Sciatic nerve (tissue), 2 donors: Measurements from ENCODE around the gene ZNF578. TPM values are rescaled to one million over a fixed set of nuclear protein-coding genes. Genes with fewer than 3 reads are reported as not detected.
A peak's percentile ranks its signal among the peaks of the same experiment; 100 is the strongest.
"Not testable (repeated sequence)": the region's sequence is repeated elsewhere in the genome, so short reads cannot be mapped to it uniquely, and the experiment has no call there.

Source experiments
- ATAC-seq: fragments of 200-7000 bp; cut with Tn5 transposase; one replicate; pipeline ENCODE4 v1.9.1; 2020; ENCODE audit warnings: mild to moderate bottlenecking, moderate library complexity
- DNase-seq: peaks from one replicate; pipeline ENCODE4 v3.0.0-alpha.2; 2020; ENCODE audit warnings: low spot score
- intact Hi-C: fragments of 100-400 bp; cut with DNase I; formaldehyde crosslinking; loops from one replicate; pipeline ENCODE4 v1.14.2; 2022
- total RNA-seq: library from RNA; stranded (reverse); fragmentation: NEBNext Ultra II Directional; extraction: Animal tissue kit (Norgen Biotek cat#: 25700); gene quantifications from one replicate; pipeline ENCODE4 v1.2.1, GENCODE V29; 2021
- donor health status: DM: no; HTN: no; CAD: no.
- donor health status: DM: no; HTN: no; CAD: no.

The ZNF578 gene
- total RNA-seq, 1 donor from 2014 or later: 4.9 TPM

DNA sequence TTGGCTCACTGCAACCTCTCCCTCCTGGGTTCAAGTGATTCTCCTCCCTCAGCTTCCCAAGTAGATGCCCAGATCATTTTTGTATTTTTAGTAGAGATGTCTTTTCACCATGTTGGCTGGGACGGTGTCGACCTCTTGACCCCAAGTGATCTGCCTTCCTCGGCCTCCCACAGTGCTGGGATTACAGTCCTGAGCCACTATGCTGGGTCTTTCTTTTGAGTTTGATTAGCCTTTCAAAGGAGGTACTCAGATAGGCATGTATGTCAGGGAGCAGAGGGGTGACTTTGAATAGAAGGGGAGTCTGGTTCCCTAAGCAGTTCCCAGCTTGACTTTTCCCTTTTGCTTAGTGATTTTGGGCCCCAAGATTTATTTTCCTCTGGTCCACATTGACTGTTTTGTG is 47.1 kb downstream of the ZNF578 start:
- intact Hi-C loops, DNase-seq, ATAC-seq: not testable (repeated sequence)

DNA sequence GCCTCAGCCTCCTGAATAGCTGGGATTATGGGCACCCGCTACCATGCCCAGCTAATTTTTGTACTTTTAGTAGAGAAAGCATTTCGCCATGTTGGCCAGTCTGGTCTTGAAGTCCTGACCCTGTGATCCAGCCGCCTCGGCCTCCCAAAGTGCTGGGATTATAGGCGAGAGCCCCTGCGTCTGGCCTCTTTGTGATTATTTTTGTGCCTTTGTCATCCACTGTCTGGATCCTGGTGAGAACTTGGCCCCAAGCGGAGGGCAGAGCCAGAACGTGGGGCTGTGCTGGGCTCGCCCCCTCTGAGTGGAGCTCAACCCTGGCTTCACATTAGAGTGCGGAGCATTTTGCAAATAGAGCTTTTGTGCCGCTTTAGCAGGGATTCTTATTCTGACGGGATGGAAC is 47.6 kb downstream of the ZNF578 start:
- DNase-seq, intact Hi-C loops, ATAC-seq: not testable (repeated sequence)

- ATAC-seq (no peak), DNase-seq (no peak)
- intact Hi-C loops: no loop called here
These were observed 53.9 kb downstream of the ZNF578 start for GRCh38 chr19:52507266-52507665.

DNA sequence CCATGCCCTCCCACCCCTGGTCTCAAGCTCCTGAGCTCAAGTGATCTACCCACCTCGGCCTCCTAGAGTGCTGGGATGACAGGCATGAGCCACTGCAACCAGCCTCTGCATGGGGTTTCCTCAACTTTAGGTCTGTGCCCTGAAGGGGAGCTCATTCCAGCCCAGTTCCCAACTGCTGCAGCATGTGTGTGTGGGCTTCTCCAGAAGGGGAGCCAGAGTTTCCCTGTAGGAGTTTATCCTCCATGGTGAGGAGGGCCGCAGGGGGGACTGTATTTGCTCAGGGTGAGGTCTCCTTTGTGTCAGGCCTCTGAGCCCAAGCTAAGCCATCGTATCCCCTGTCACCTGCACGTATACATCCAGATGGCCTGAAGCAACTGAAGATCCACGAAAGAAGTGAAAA is 62.8 kb downstream of the ZNF578 start:
- ATAC-seq: no peak
- intact Hi-C loops: no loop called here
- no peak for DNase-seq

- intact Hi-C loops: no loop called here
These were observed 65.3 kb downstream of the ZNF578 start for GRCh38 chr19:52518646-52519045.

GRCh38 chr19:52519175-52519574 is 65.8 kb downstream of the ZNF578 start:
- ATAC-seq, DNase-seq, intact Hi-C loops: not testable (repeated sequence)

More at GRCh38 chr19:52518646-52519045, 65.3 kb downstream of the ZNF578 start:
- DNase-seq (no peak), ATAC-seq (no peak)

DNA sequence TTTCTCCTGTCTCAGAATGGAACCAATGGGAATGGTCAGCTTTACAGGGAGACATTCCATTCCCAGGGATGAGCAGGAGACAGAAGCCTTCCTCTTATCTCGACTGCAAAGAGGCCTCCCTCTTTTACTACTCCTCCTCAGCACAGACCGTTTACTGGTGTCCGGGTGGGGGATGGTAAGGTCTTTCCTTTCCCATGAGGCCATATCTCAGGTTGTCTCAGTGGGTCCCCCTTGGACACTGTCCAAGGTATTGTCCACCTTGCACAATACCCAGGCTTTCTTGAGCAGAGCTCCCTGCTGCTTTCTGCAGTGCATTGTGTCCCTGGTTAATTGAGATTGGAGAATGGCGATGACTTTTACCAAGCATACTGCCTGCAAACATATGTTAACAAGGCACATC is 66.7 kb downstream of the ZNF578 start:
- ATAC-seq: no peak
- DNase-seq: no peak
- intact Hi-C loops: no loop called here

DNA sequence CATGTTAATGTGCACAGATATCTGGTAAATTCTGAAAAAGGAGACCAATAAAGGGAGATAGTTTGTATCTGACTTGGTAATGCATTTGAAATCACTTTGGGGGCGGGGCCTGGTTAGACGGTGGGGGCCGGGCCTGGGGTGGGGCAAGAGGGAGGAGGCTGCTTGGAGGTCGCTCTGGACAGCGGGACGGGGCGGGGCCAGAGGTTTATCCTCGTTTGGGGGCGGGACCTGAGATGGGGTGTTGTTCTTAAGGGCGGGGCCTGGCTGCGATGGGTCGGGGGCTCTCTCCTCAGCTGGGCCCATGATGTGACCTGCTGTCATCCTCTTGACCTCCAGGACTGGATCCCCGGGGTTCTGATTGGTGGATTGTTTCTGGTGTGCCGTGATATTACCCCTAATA is 69.2 kb downstream of the ZNF578 start:
- ATAC-seq (no peak), DNase-seq (no peak)
- intact Hi-C loops: no loop called here

DNA sequence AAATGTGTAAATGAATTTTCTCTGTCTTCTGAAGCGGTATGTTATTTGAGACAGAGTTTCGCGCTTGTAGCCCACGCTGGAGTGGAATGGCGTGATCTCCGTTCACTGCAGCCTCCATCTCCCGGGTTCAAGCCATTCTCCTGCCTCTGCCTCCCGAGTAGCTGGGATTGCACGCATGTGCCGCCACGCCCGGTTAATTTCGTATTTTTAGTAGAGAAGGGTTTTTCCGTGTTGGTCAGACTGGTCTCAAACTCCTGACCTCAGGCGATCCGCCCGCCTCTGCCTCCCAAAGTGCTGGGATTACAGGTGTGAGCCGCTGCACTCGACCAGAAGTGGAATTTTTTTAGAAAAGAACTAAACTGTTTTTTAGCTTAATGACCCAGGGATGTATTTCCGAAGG is 70.7 kb downstream of the ZNF578 start:
- DNase-seq: no peak
- intact Hi-C loops: no loop called here
- no peak for ATAC-seq

DNA sequence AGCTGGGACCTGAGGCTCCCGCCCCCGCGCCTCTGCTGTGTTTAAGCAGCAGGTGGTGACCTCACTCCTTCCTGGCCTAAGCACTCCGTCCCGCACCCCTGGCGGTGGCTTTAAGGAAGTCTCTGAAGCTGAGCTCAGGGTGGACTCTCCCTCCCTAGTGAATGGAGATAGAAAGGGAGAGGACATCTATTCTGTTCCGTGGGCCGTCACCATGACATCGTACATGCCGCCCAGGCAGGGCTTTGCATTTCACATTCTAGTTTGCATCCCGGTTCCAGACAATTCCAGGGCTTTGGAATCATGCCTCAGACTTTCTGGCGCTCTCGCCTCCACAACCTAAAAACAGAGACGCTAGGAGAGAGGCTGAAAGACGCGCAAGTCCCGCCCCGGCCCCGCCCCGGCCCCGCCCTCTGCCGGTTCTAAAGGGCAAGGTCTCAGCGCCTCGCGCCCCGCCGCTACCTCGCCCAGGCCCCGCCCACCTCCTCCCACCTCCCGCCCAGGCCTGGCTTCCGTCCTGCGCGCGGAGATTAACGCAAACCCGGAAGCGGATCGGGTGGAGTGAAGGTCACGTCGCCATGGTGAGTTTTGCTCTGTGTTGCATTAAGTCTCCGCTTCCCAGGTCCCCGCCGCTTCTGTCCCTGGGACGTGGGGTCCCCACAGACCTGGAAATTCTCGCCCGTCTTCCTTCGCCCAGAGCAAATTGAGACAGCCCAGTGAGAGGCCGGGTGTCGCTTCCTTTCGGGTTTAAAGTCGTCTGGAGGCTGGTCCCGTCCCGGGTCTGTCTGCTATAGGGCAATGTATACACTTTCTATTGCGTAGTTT is 74.0 kb downstream of the ZNF578 start, which contains the start of gene ZNF808:
TSS of gene ZNF808 (plus strand) at position 535 of the 822 bp plus-strand sequence. CDS start 15,617 bp downstream, outside the sequence.
- intact Hi-C loops: no loop called here
- ATAC-seq (peak; percentile 99), DNase-seq (peak; percentile 98)

DNA sequence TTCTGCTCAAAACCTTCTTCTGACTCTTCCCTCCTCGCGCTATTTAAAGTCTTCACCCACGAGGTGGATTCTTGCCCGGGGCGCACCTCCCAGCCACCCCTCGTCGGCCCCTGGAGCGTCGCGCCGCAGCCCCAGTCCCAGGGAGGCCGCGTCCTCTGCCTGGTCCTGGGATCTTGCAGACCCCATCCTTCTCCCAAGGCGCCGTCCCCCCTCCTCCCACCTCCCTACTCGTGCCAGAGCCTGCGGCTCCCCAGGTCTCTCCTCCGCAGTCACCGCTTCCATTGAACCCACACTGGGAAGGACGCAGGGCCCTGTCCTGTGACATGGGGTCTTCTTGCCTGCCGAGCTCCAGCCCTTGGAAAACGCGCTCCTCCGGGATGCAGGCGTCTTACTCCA is 74.6 kb downstream of the ZNF578 start:
- ATAC-seq: peak; percentile 45
- DNase-seq: peak; percentile 63
- intact Hi-C loops: no loop called here

- intact Hi-C loops: no loop called here
- no peak for DNase-seq
- ATAC-seq: no peak
These were observed 79.1 kb downstream of the ZNF578 start for GRCh38 chr19:52532480-52532879.

- ATAC-seq: no peak
- intact Hi-C loops: no loop called here
These were observed 80.5 kb downstream of the ZNF578 start for GRCh38 chr19:52533901-52534300.

GRCh38 chr19:52535385-52535770 is 82.0 kb downstream of the ZNF578 start:
- ATAC-seq, intact Hi-C loops: not testable (repeated sequence)

More at GRCh38 chr19:52533901-52534300, 80.5 kb downstream of the ZNF578 start:
- no peak for DNase-seq

DNA sequence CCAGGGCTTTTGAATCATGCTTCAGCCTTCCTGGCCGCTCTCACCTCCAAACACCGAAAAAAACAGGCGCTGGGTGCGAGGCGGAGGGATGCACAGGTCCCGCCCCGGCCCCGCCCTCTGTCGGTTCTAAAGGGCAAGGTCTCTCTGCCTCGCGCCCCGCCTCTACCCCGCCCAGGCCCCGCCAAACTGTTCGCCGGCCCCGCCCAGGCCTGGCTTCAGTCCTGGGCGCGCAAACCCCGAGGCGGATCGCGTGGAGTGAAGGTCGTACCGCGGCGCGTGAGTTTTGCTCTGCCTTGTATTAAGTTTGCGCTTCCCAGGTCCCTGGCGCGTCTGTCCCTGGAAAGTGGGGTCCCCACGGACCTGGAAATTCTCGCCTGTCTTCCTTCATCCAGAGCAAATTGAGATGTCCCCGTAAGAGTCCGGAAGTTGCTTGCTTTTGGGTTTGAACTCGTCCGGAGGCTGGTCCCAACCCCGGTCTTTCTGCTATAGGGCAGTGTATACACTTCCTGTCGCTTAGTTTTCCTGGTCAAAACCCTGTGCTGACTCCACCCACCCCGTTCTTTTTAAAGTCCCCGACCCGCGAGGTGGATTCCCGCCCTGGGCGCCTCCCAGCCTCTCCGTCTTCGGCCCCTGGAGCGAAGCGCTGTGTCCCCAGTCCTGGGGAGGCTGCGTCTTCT is 82.6 kb downstream of the ZNF578 start:
- peak; percentile 98 for ATAC-seq
- DNase-seq: peak; percentile 90
- intact Hi-C loops: no loop called here

More at GRCh38 chr19:52535385-52535770, 82.0 kb downstream of the ZNF578 start:
- not testable (repeated sequence) for DNase-seq

- ATAC-seq (peak; percentile 68), DNase-seq (no peak)
- intact Hi-C loops: no loop called here
These were observed 83.1 kb downstream of the ZNF578 start for GRCh38 chr19:52536448-52536800.

DNA sequence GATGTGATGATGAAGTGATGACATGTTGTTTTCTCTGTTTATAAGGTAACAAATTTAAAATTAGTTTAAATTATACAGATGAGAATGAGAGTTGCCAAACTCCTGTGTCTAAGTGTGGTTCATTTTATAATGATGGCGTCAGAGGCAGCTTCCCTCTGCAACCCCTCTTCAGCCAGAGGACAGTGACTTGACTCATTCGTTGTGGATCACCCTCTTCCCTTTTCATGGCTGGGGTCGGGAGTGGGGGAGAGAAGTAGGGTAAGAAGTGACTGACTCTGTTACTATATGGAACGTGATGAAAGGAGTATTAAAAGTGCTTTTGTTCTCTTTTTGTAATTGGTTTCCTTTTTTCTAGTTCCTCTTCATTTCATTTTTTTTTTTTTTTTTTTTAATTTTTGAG is 85.5 kb downstream of the ZNF578 start:
- intact Hi-C loops, ATAC-seq, DNase-seq: not testable (repeated sequence)

- intact Hi-C loops, DNase-seq, ATAC-seq: not testable (repeated sequence)
These were observed 87.8 kb downstream of the ZNF578 start for GRCh38 chr19:52541176-52541575.

DNA sequence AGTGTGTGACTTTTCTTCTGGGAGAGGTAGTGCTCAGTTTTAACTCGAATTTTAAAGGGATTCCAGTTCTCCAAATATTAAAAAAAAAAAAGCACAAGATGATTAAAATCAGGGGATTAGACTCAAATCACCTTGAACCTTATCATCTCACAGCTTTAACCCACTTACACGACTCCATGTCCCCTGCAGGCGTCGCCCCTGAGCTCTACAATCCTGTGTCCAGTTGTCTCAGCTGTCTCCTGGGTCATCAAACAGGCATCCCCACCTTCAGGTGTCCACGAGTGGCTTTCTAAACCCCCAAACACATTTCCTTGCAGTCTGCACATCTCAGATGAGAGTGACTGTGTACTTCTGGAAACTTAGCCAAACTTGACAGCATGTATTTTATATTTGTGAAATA is 88.3 kb downstream of the ZNF578 start:
- ATAC-seq (no peak), DNase-seq (no peak)
- intact Hi-C loops: no loop called here

DNA sequence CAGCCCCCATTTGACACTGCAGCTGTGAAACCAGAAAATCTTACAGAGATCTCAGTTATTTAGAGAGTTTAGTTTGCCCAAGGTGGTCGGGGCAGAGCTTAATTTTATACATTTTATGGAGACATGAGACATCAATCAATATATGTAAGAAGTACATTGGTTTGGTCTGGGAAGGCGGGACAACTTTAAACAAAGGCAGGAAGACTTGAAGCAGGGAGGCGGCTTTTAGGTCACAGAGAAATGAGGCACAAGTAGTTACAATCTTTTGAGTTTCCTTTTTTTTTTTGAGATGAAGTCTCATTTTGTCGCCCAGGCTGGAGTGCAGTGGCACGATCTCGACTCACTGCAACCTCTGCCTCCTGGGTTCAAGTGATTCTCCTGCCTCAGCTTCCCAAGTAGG is 89.2 kb downstream of the ZNF578 start:
- ATAC-seq, intact Hi-C loops, DNase-seq: not testable (repeated sequence)
